ENCODE results near the gene CASTOR1.

DNA sequence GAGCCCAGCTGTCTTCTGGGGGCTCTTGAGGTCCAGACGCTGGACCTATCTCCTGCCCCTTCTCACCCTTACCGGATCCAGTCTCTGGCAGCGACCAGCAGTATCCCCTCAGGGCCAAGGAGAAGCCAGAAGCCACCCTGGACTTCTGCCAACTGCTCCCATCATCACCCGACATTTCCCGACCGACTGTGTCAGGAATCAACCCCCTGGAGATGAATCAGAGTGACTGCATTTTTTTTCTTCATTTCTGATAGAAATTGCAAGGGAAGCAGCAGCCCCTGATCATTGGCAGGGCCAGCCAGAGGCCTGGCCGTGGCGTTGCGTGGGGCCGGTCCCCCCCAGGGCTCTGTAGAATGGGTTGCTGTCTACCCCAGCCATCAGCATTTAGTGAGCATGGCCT, 37.6 kb downstream of the CASTOR1 start:
- TF ChIP-seq MYBL2 (CRISPR knock-in tag; IDR thresholded peaks at IDR 0.05): no peak
- TF ChIP-seq TCF7 (CRISPR knock-in tag; IDR thresholded peaks at IDR 0.05; ENCODE audit: low read depth): no peak
- TF ChIP-seq, protein P1, sequence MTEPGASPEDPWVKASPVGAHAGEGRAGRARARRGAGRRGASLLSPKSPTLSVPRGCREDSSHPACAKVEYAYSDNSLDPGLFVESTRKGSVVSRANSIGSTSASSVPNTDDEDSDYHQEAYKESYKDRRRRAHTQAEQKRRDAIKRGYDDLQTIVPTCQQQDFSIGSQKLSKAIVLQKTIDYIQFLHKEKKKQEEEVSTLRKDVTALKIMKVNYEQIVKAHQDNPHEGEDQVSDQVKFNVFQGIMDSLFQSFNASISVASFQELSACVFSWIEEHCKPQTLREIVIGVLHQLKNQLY (CRISPR knock-in tag; IDR thresholded peaks at IDR 0.05): no peak
- TF ChIP-seq, protein P2, sequence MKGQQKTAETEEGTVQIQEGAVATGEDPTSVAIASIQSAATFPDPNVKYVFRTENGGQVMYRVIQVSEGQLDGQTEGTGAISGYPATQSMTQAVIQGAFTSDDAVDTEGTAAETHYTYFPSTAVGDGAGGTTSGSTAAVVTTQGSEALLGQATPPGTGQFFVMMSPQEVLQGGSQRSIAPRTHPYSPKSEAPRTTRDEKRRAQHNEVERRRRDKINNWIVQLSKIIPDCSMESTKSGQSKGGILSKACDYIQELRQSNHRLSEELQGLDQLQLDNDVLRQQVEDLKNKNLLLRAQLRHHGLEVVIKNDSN (CRISPR knock-in tag; IDR thresholded peaks at IDR 0.05): no peak
- TF ChIP-seq GABPB1 (CRISPR knock-in tag; IDR thresholded peaks at IDR 0.05): no peak
- TF ChIP-seq, protein P3, sequence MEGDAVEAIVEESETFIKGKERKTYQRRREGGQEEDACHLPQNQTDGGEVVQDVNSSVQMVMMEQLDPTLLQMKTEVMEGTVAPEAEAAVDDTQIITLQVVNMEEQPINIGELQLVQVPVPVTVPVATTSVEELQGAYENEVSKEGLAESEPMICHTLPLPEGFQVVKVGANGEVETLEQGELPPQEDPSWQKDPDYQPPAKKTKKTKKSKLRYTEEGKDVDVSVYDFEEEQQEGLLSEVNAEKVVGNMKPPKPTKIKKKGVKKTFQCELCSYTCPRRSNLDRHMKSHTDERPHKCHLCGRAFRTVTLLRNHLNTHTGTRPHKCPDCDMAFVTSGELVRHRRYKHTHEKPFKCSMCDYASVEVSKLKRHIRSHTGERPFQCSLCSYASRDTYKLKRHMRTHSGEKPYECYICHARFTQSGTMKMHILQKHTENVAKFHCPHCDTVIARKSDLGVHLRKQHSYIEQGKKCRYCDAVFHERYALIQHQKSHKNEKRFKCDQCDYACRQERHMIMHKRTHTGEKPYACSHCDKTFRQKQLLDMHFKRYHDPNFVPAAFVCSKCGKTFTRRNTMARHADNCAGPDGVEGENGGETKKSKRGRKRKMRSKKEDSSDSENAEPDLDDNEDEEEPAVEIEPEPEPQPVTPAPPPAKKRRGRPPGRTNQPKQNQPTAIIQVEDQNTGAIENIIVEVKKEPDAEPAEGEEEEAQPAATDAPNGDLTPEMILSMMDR (IDR thresholded peaks at IDR 0.05): no peak
